GM06990 (cell line): ENCODE data around the gene ESYT2.

Experiments used
- DNase-seq: peaks from one replicate; pipeline ENCODE4 v3.0.0-alpha.2; 2011; ENCODE audit not compliant: insufficient read length; ENCODE audit errors: extremely low read depth
- H3K27me3 ChIP-seq: replicated peaks from 2 replicates; pipeline ENCODE4 v1.6.0; 2011; ENCODE audit warnings: low read length; ENCODE audit not compliant: control insufficient read depth, insufficient read depth
- H3K36me3 ChIP-seq: 2 replicates; pipeline ENCODE4 v1.5.1; 2011; ENCODE audit warnings: low read length; ENCODE audit not compliant: control insufficient read depth, insufficient read depth
- H3K4me3 ChIP-seq: replicated peaks from 2 replicates; pipeline ENCODE4 v1.5.1; 2011; ENCODE audit warnings: low read depth, mild to moderate bottlenecking, control low read depth, low read length
- CTCF ChIP-seq: IDR thresholded peaks from 2 replicates; pipeline ENCODE4 v1.5.1; 2011; ENCODE audit warnings: low read length, control low read depth, mild to moderate bottlenecking, inconsistent platforms; ENCODE audit not compliant: insufficient read depth, poor library complexity, severe bottlenecking

Gene ESYT2

GRCh38 chr7:158772916-158773315, 56.4 kb downstream of the ESYT2 start:
- no peaks in the 10 kb centered on the region for H3K27me3 ChIP-seq
- no peak for DNase-seq
- H3K4me3 ChIP-seq = no peak overlapping the region
- H3K36me3 ChIP-seq = no peaks in the 10 kb centered on the region; the same call in 1 of the 2 replicates
- no peak for TF ChIP-seq CTCF

GRCh38 chr7:158771213-158771834, 58.0 kb downstream of the ESYT2 start:
- TF ChIP-seq CTCF = no peak
- Histone ChIP-seq H3K36me3 (no peaks in the 10 kb centered on the region; the same call in none of the 2 replicates), H3K27me3 (no peaks in the 10 kb centered on the region), H3K4me3 (no peak overlapping the region)
- no peak for DNase-seq

GRCh38 chr7:158767707-158768106, 61.6 kb downstream of the ESYT2 start:
- no peak overlapping the region for H3K4me3 ChIP-seq
- peaks cover 2% of the 10 kb centered on the region for H3K36me3 ChIP-seq
- no peak for DNase-seq
- no peaks in the 10 kb centered on the region for H3K27me3 ChIP-seq
- no peak for TF ChIP-seq CTCF

- DNase-seq = no peak
Observed at GRCh38 chr7:158766570-158767281, 62.6 kb downstream of the ESYT2 start.

GRCh38 chr7:158765020-158765419, 64.3 kb downstream of the ESYT2 start:
- H3K27me3 ChIP-seq = no peaks in the 10 kb centered on the region
- H3K4me3 ChIP-seq = no peak overlapping the region
- DNase-seq = no peak
- H3K36me3 ChIP-seq = peaks cover 2% of the 10 kb centered on the region
- no peak for TF ChIP-seq CTCF

More at GRCh38 chr7:158766570-158767281, 62.6 kb downstream of the ESYT2 start:
- H3K36me3 ChIP-seq = peaks cover 2% of the 10 kb centered on the region
- H3K4me3 ChIP-seq = no peak overlapping the region
- H3K27me3 ChIP-seq = no peaks in the 10 kb centered on the region
- TF ChIP-seq CTCF = no peak
